OCI-LY1 (cell line): ENCODE measurements around the gene PAX6.

Source experiments
- EZH2 ChIP-seq: fragments of 200-600 bp; sonication (generic), shearing (Covaris generic); IDR thresholded peaks from 2 replicates; pipeline ENCODE4 v1.8.0; 2017; ENCODE audit warnings: borderline replicate concordance, mixed run types, mild to moderate bottlenecking, antibody characterized with exemption, low read length, moderate library complexity, mixed read lengths
- TF ChIP-seq, protein P1 (sequence below): fragments of 200-600 bp; sonication (generic), shearing (Covaris generic); IDR thresholded peaks from 2 replicates; pipeline ENCODE4 v1.5.1; 2017; ENCODE audit warnings: mild to moderate bottlenecking, antibody characterized with exemption, low read length, moderate library complexity, mixed read lengths

GRCh38 chr11:31797190-31798056 lies 13.7 kb downstream of the PAX6 start:
- TF ChIP-seq, protein P1, sequence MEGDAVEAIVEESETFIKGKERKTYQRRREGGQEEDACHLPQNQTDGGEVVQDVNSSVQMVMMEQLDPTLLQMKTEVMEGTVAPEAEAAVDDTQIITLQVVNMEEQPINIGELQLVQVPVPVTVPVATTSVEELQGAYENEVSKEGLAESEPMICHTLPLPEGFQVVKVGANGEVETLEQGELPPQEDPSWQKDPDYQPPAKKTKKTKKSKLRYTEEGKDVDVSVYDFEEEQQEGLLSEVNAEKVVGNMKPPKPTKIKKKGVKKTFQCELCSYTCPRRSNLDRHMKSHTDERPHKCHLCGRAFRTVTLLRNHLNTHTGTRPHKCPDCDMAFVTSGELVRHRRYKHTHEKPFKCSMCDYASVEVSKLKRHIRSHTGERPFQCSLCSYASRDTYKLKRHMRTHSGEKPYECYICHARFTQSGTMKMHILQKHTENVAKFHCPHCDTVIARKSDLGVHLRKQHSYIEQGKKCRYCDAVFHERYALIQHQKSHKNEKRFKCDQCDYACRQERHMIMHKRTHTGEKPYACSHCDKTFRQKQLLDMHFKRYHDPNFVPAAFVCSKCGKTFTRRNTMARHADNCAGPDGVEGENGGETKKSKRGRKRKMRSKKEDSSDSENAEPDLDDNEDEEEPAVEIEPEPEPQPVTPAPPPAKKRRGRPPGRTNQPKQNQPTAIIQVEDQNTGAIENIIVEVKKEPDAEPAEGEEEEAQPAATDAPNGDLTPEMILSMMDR = no peak
- no peak for TF ChIP-seq EZH2
